Subcutaneous adipose tissue (tissue), 4 donors: ENCODE data around the gene GASK1B. TPM values are rescaled to one million over a fixed set of nuclear protein-coding genes. Genes with fewer than 3 reads are reported as not detected.

Experiments
- CTCF ChIP-seq: fragments of 450-650 bp; IDR thresholded peaks from one replicate; pipeline ENCODE4 v1.5.1; 2016; ENCODE audit warnings: low read depth, mild to moderate bottlenecking, control low read depth, antibody characterized with exemption, moderate library complexity
- total RNA-seq, 4 donors: library from RNA; depleted of rRNA; stranded (reverse); fragments of >200 nt; gene quantifications; one replicate each; pipeline ENCODE4 v1.1.0, GENCODE V29; 2016

Gene GASK1B
- total RNA-seq = 10 to 100 TPM; 21.1 to 94.5 (median 74.6) TPM

DNA sequence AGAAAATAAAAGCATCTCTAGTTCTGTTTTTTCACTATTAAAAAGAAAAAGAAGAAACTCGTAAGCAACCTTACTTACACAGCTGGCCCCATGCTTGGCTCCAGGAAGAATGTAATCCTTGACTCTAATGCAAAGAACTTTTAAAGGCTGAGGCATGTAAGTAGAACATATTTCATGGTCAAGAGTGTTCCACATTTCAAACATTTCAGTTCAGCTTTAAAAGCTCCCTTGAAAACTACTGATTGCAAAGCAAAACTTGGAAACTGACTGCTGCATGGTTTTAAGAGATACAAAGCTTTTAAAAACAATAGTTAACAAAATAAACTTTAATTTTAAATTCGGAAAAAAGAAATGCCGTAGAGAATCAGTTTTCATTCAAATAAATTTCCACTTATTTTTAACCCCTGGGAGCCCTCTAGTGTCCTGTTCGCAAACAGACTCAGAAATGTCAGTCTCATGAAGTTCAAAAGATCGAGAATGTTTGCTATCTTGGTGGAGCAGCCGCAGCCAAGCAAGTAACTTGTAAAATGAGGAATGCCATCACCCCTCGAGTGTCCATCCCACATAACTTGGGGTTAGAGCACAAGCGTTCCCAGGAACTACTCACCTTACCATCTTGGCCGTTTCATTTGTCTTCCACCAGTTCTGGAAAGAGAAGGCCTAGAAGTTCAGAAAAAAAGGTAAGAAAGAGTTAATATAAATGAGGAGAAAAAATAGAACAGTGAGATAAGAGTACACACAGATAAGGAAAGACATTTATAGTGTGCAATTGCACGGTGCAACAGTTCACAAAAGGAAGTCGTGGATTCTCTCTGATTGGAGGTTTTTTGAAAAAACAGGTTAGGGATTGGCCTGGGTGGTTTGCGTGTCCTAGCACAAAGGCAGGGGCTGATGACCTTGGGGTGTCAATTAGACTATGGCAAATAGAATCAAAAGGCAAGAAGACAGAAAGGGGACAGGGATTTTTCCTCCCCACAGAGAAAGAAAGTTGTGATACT lies at the start of gene GASK1B:
Gene GASK1B, minus strand, starts transcription at position 765 of the 998 bp plus-strand sequence. CDS start 1,650 bp downstream, outside the sequence.
- TF ChIP-seq CTCF = no peak

DNA sequence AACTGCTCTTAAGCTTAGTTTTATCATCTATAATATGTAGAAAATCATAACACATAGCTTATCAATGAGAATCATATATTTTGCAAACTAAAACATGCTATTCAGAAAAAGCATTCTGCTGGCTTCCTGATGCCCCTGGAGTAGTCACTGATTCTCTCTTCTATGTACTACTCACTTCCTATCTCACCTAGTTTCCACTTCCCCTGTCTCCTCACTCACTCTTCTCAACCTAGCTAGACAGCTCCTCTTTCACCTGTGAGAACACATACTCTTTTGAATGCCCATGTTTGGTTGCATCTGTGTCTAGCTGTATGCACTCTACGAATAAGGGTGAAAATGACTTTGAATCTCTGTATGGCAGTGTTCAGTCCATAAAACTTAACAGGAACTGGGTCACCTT lies 46.8 kb upstream of the GASK1B start:
- TF ChIP-seq CTCF = no peak

GRCh38 chr4:158217763-158218162 lies 44.9 kb upstream of the GASK1B start:
- TF ChIP-seq CTCF = no peak

DNA sequence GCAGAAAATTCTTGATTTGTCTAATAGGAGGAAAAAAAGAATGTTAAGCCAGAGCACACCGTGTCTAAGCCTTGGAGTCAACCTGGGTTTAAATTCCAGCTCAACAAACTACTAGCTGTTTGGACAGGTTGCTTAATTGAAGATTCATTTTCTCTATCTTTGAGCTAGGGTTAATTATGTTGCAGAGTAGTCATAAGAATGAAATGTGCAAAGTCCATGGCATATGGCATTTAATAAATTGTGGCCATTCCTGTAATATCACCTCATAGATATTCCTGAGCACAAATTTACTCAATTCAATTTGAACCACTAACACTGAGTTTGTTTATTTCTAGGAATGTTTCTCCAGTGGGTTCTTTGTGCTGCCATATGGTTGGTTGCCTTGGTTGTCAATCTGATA lies 42.0 kb upstream of the GASK1B start:
- TF ChIP-seq CTCF = no peak

- no peak for TF ChIP-seq CTCF
These were observed 40.6 kb upstream of the GASK1B start for GRCh38 chr4:158213466-158213865.

GRCh38 chr4:158211222-158211621 lies 38.4 kb upstream of the GASK1B start:
- TF ChIP-seq CTCF = no peak
